T-helper 2 cell treated with Interferon-gamma antibody and Interleukin-4, amounts not matched to agents 5 μg/mL and 100 μg/mL, for 36 hours (primary cell): Measurements from ENCODE around the gene YPEL1.

Experiments
- DNase-seq: peaks from one replicate; pipeline ENCODE4 v3.0.0; 2021; ENCODE audit warnings: low spot score
- H3K27ac Mint-ChIP-seq: one replicate; pipeline ENCODE4 v1.8.0; 2021; ENCODE audit warnings: mild to moderate bottlenecking, mixed read lengths
- H3K27me3 Mint-ChIP-seq: one replicate; pipeline ENCODE4 v1.8.0; 2021; ENCODE audit warnings: low read depth, mixed read lengths
- H3K36me3 Mint-ChIP-seq: one replicate; pipeline ENCODE4 v1.8.0; 2021; ENCODE audit warnings: low read depth, mixed read lengths
- H3K4me1 Mint-ChIP-seq: one replicate; pipeline ENCODE4 v1.8.0; 2021; ENCODE audit warnings: low read depth, mixed read lengths
- H3K4me3 Mint-ChIP-seq: one replicate; pipeline ENCODE4 v1.8.0; 2022; ENCODE audit warnings: mild to moderate bottlenecking, moderate library complexity, mixed read lengths
- H3K9me3 Mint-ChIP-seq: one replicate; pipeline ENCODE4 v1.8.0; 2021; ENCODE audit warnings: mixed read lengths

The YPEL1 gene

DNA sequence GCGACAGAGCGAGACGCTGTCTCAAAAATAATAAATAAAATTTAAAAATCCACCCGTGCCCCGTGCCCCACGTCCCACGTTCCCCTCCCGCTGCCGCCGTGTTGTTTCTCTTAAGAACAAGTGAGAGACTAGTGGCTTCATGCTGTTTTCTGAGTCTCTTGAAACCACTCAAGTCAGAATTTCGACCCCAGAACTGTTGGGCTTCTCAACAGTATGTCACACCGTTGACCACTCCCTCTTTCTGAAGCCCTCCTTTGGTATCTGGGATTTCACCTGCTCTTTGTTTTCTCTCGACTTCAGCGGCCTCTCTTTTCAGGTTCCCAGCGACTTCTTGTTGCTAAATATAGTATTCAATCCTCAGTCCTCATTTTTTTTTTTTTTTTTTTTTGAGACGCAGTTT is 68.8 kb downstream of the YPEL1 start:
- peaks cover 15% of the 10 kb centered on the region for H3K36me3 Mint-ChIP-seq
- H3K9me3 Mint-ChIP-seq: no peaks in the 10 kb centered on the region
- H3K27ac Mint-ChIP-seq: peak overlapping the region; percentile 83
- peaks cover 15% of the 10 kb centered on the region for H3K4me1 Mint-ChIP-seq
- DNase-seq: no peak
- peak overlapping the region; percentile 99 for H3K4me3 Mint-ChIP-seq
- H3K27me3 Mint-ChIP-seq: no peaks in the 10 kb centered on the region

DNA sequence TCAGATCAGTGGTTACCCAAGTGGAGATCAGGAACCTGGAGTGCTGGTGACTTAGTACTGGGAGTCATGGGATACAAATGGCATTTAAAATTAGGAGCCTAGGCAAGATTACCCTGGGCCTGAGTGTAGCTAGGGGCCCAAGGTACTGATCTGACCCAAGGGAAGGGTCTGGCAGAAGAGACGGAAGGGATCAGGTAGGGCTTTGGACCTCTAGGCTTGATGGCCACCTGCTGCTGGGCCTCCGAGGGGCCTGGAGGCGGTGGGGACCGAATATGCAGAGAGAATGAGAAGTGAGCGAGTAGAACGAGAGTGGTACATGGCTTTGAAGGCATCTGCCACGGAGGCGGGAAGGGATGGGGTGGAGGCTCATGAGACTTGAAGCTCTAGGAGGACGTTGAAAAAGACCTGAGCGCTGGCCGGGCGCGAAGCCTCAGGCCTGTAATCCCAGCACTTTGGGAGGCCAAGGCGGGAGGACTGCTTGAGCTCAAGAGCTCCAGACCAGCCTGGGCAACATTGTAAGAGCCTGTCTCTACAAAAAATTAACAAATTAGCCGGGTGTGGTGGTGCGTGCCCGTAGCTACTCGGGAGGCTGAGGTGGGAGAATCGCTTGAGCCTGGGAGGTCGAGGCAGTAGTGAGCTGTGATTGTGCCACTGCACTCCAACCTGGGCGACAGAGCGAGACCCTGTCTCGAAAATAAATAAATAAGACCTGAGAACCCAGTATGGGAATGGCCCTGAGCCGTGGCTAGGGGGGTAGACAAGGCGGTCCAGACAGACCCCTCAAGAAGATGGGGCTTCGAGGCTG is 70.3 kb downstream of the YPEL1 start:
- no peak for DNase-seq
- Mint-ChIP-seq H3K27me3 (no peaks in the 10 kb centered on the region), H3K27ac (peak overlapping the region; percentile 98), H3K36me3 (peaks cover 9% of the 10 kb centered on the region), H3K9me3 (no peaks in the 10 kb centered on the region), H3K4me3 (peak overlapping the region; percentile 99), H3K4me1 (peaks cover 15% of the 10 kb centered on the region)

DNA sequence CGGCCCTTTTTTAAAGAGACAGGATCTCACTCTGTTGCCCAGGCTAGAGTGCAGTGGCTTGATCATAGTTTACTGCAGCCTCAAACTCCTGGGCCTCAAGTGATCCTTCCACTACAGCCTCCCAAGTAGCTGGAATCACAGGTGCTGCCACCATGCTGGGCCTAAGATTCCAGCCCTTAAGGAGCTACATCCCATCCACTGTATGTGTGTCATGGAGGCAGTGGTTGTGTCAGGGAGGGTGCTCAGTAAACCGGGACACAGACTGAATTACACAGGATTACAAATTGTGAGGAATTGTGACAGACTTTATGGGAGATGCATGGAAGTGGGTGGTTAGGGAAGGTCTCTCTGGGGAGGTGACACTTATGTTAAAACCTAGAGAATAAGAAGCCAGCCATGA is 71.9 kb downstream of the YPEL1 start:
- DNase-seq: no peak
- H3K9me3 Mint-ChIP-seq: no peaks in the 10 kb centered on the region
- H3K27me3 Mint-ChIP-seq: no peaks in the 10 kb centered on the region
- no peak overlapping the region for H3K4me3 Mint-ChIP-seq
- H3K4me1 Mint-ChIP-seq: peaks cover 13% of the 10 kb centered on the region
- peaks cover 4% of the 10 kb centered on the region for H3K36me3 Mint-ChIP-seq
- peak overlapping the region; percentile 9 for H3K27ac Mint-ChIP-seq

- Mint-ChIP-seq H3K4me3 (no peak overlapping the region), H3K4me1 (peaks cover 10% of the 10 kb centered on the region), H3K9me3 (no peaks in the 10 kb centered on the region), H3K27ac (no peak overlapping the region), H3K36me3 (peaks cover 2% of the 10 kb centered on the region), H3K27me3 (no peaks in the 10 kb centered on the region)
- DNase-seq: no peak
These were observed 73.6 kb downstream of the YPEL1 start for GRCh38 chr22:21661991-21662390.

- Mint-ChIP-seq H3K27me3 (no peaks in the 10 kb centered on the region), H3K4me3 (no peak overlapping the region), H3K27ac (no peak overlapping the region), H3K36me3 (no peaks in the 10 kb centered on the region), H3K4me1 (peaks cover 17% of the 10 kb centered on the region), H3K9me3 (no peaks in the 10 kb centered on the region)
- DNase-seq: no peak
These were observed 74.7 kb downstream of the YPEL1 start for GRCh38 chr22:21660904-21661303.

- H3K9me3 Mint-ChIP-seq: no peaks in the 10 kb centered on the region
- H3K4me1 Mint-ChIP-seq: peaks cover 14% of the 10 kb centered on the region
- no peaks in the 10 kb centered on the region for H3K36me3 Mint-ChIP-seq
- no peak overlapping the region for H3K27ac Mint-ChIP-seq
- H3K27me3 Mint-ChIP-seq: no peaks in the 10 kb centered on the region
- DNase-seq: no peak
- H3K4me3 Mint-ChIP-seq: no peak overlapping the region
These were observed 75.6 kb downstream of the YPEL1 start for GRCh38 chr22:21659864-21660525.

DNA sequence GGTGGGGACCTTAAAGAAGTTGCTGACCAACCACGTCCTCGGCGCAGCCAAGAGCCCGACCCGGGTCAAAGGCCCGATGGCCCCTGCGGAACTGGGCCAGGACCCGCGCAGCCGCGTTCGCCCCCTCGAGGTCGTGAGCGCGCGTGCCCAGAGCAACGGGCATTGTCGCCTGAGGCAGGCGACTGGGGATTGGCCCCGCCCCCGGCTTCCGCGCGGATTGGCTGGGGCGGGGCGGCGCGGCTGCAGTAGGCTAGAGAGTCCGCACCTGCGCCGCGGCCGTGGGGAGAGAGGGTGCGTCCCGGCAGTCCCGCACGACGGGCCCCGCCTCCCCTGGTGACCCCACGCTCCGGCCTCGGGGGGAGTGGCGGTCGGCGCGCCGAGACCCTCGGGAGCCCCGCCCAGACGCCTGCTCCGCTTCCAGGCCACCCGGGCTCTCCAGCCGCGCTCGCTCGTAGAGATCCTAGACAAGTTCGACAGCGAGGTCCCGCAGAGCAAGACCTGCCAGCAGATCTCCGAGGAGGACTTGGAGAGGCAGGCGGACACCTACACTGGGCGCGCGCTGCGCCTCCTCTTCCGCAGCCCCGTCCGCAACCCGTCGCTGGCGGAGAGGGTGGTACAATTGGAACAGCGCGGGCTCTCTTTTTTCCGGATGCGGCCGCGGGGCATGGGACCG is 78.1 kb downstream of the YPEL1 start:
- H3K36me3 Mint-ChIP-seq: peaks cover 4% of the 10 kb centered on the region
- H3K27me3 Mint-ChIP-seq: no peaks in the 10 kb centered on the region
- no peaks in the 10 kb centered on the region for H3K9me3 Mint-ChIP-seq
- peak overlapping the region; percentile 89 for H3K4me3 Mint-ChIP-seq
- DNase-seq: peak; percentile 86
- peak overlapping the region; percentile 93 for H3K27ac Mint-ChIP-seq
- H3K4me1 Mint-ChIP-seq: peaks cover 19% of the 10 kb centered on the region

DNA sequence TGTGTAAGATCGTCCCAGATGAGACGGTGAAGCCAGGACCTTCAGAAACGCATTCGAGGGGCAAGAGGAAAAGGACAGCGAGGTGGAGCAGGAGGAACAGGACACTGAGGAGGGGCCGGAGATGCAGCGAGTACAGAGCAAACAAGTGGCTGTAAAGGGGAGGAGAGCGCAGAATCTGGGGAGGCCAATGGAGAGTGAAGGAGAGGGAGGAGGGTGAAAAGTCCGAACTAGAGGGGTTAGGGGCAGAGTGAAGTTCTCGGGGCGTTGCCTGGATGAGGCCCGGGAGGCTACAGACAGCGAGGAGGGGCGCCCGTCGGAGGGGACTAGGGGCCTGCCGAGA is 78.6 kb downstream of the YPEL1 start:
- Mint-ChIP-seq H3K9me3 (no peaks in the 10 kb centered on the region), H3K4me1 (peaks cover 19% of the 10 kb centered on the region), H3K4me3 (peak overlapping the region; percentile 75), H3K27me3 (no peaks in the 10 kb centered on the region), H3K27ac (peak overlapping the region; percentile 83), H3K36me3 (peaks cover 4% of the 10 kb centered on the region)
- DNase-seq: no peak

DNA sequence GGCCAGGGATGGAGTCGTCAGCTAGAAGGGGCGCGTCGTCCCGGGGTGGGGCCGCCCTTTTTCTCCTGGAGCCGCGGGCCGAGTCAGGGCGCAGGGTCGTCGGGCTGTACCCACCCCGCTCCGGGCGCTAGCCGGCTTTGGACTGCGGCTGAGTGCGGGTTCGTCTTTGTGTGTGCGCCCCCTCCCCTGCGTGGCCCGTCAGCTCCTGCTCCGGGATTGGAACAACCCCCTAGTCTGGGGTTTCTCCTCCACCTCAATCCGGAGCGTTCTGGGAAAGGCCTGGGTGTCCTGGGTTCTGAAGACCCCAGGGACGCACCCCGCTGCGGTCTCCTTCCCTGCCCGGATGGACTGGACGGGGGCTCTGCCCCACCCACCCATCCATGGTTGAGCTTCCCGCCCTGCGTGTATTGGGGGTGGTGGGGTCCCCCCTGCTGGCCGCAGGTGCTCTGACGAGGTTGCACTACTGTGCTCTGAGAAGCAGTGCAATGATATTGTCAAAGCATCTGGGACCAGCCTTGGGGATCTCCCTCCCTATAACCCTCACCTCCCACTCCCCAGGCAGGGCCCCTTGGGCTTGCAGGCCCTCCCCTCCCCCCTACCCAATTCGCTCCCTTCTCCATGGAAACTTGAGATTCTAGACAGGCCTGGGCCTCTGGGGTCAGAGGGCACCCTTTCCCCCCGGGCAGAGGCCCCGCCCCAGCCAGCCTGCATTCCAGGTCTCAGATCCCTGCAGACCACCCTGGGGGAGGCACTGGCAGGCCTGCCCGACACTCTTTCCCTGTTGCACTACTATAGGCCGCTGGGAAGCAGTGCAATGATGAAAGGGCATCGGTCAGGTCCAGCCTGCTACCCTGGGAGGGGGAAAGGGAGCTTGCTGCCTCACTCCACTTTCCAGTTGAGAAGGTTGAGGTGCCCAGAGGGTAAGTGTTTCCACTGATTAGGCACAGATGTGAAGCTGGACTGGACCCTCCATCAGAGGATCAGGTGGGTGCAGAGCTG is 82.7 kb downstream of the YPEL1 start:
- Mint-ChIP-seq H3K4me3 (peak overlapping the region; percentile 92), H3K27ac (peak overlapping the region; percentile 60), H3K9me3 (no peaks in the 10 kb centered on the region), H3K4me1 (peaks cover 31% of the 10 kb centered on the region), H3K36me3 (peaks cover 17% of the 10 kb centered on the region), H3K27me3 (no peaks in the 10 kb centered on the region)
- DNase-seq: no peak

DNA sequence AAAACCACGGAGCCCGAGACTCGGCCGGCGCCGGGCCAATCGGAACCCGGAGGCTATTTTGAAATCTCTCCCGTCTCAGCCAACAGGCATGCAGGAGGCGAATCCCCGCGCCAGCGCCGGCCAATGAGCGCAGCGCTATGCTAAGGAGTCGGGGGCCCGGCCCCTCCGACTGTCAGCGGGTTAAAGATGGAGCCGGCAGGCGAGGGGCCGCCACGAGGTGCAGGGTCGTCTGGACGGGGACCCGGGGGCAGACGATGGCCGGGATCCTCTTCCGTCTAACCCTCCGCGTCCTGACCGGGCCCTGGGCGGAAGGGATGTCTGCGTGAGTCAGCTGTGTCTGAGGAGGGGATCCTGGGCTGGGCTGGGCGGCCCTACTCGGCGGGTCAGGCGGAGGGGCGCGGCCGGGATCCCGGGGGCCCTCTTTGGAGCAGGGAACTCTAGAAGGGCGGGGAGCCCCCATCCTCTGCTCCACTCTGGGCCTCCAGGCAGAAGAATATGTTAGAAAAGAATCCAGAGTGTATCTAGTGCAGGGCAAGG is 83.5 kb downstream of the YPEL1 start:
- Mint-ChIP-seq H3K27me3 (no peaks in the 10 kb centered on the region), H3K9me3 (no peaks in the 10 kb centered on the region), H3K27ac (peak overlapping the region; percentile 87), H3K4me1 (peaks cover 31% of the 10 kb centered on the region), H3K4me3 (peak overlapping the region; percentile 92), H3K36me3 (peaks cover 20% of the 10 kb centered on the region)
- peak; percentile 89 for DNase-seq

DNA sequence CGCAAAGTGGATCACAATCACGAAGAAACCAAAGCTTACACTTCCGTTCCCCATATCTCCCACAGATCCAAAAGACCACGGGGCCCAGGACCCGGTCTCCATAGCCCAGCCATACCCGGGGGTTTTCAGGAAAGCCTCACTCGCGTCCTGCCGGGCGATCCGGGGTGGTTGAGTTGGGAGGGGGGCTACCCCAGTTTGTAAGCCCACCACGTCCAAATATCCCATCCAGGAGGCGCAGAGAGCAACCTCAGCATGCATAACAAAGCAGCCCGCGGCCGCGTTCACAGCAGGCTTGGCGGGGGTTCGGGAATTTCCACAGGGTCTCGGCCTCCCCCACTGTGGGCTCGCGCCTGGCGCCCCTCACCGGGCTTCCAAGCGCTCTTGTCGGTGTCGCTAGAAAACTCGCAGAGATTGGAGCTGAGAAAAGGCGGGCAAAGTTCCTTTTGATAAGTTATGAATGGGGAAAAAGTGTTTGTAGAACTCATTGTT is 84.0 kb downstream of the YPEL1 start:
- Mint-ChIP-seq H3K4me1 (peaks cover 28% of the 10 kb centered on the region), H3K9me3 (no peaks in the 10 kb centered on the region), H3K27me3 (no peaks in the 10 kb centered on the region), H3K4me3 (peak overlapping the region; percentile 92), H3K36me3 (peaks cover 24% of the 10 kb centered on the region), H3K27ac (peak overlapping the region; percentile 87)
- DNase-seq: no peak

- Mint-ChIP-seq H3K27ac (peak overlapping the region; percentile 87), H3K9me3 (no peaks in the 10 kb centered on the region), H3K4me3 (peak overlapping the region; percentile 92), H3K36me3 (peaks cover 29% of the 10 kb centered on the region), H3K4me1 (peaks cover 25% of the 10 kb centered on the region), H3K27me3 (no peaks in the 10 kb centered on the region)
- DNase-seq: no peak
These were observed 84.6 kb downstream of the YPEL1 start for GRCh38 chr22:21650823-21651520.
